ENCODE measurements around the gene BRME1. TPM values are rescaled to one million over a fixed set of nuclear protein-coding genes. Genes with fewer than 3 reads are reported as not detected.

The BRME1 gene
- total and polyA plus RNA-seq, 2 of the 13 experiments (the other 11 are each of a cell fraction or from before 2014, with no cell fraction given), result 0.74 to 1.5 TPM

- no peak for TF ChIP-seq PHB2 (IDR thresholded peaks at IDR 0.05; ENCODE audit: partially characterized antibody)
- 0 out of 2 replicates have a peak, but pooled peaks have one; percentile 38 for TF ChIP-seq ATF7-NPFF (CRISPR knock-in tag; IDR thresholded peaks at IDR 0.05; ENCODE audit: low read depth)
- TF ChIP-seq ZBTB21 (CRISPR knock-in tag; IDR thresholded peaks at IDR 0.05), result no peak
- no peak for TF ChIP-seq ZFP36L1 (CRISPR knock-in tag; IDR thresholded peaks at IDR 0.05)
- TF ChIP-seq ZNF235 (CRISPR knock-in tag; IDR thresholded peaks at IDR 0.05; ENCODE audit: borderline replicate concordance), result no peak
- no peak; the same call in 1 of the 2 replicates for TF ChIP-seq HOXD1 (CRISPR knock-in tag; IDR thresholded peaks at IDR 0.05)
- TF ChIP-seq, protein P1, sequence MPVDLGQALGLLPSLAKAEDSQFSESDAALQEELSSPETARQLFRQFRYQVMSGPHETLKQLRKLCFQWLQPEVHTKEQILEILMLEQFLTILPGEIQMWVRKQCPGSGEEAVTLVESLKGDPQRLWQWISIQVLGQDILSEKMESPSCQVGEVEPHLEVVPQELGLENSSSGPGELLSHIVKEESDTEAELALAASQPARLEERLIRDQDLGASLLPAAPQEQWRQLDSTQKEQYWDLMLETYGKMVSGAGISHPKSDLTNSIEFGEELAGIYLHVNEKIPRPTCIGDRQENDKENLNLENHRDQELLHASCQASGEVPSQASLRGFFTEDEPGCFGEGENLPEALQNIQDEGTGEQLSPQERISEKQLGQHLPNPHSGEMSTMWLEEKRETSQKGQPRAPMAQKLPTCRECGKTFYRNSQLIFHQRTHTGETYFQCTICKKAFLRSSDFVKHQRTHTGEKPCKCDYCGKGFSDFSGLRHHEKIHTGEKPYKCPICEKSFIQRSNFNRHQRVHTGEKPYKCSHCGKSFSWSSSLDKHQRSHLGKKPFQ (CRISPR knock-in tag; IDR thresholded peaks at IDR 0.05; ENCODE audit: insufficient replicate concordance), result no peak
- peak; percentile 72 for TF ChIP-seq YY1 (IDR thresholded peaks at IDR 0.05; ENCODE audit: insufficient read depth, insufficient replicate concordance, low read depth, low read length)
- TF ChIP-seq SKI (IDR thresholded peaks at IDR 0.05; ENCODE audit: partially characterized antibody), result peak; percentile 83
- TF ChIP-seq ZBTB7A (CRISPR knock-in tag; IDR thresholded peaks at IDR 0.05), result no peak
- TF ChIP-seq, protein P2, sequence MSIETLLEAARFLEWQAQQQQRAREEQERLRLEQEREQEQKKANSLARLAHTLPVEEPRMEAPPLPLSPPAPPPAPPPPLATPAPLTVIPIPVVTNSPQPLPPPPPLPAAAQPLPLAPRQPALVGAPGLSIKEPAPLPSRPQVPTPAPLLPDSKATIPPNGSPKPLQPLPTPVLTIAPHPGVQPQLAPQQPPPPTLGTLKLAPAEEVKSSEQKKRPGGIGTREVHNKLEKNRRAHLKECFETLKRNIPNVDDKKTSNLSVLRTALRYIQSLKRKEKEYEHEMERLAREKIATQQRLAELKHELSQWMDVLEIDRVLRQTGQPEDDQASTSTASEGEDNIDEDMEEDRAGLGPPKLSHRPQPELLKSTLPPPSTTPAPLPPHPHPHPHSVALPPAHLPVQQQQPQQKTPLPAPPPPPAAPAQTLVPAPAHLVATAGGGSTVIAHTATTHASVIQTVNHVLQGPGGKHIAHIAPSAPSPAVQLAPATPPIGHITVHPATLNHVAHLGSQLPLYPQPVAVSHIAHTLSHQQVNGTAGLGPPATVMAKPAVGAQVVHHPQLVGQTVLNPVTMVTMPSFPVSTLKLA (IDR thresholded peaks at IDR 0.05), result no peak
- no peak for TF ChIP-seq ZFP37 (CRISPR knock-in tag; IDR thresholded peaks at IDR 0.05; ENCODE audit: borderline replicate concordance)
- TF ChIP-seq FOXP4 (CRISPR knock-in tag; IDR thresholded peaks at IDR 0.05), result peak; percentile 29; the same call in 1 of the 2 replicates
- no peak for TF ChIP-seq NCOR1 (IDR thresholded peaks at IDR 0.05; ENCODE audit: borderline replicate concordance, low read length)
- TF ChIP-seq NRL (CRISPR knock-in tag; IDR thresholded peaks at IDR 0.05; ENCODE audit: borderline replicate concordance), result 0 out of 2 replicates have a peak, but pooled peaks have one; percentile 17
- no peak; the same call in 1 of the 2 replicates for TF ChIP-seq RARA (CRISPR knock-in tag; IDR thresholded peaks at IDR 0.05)
- TF ChIP-seq ZNF556 (CRISPR knock-in tag; IDR thresholded peaks at IDR 0.05; ENCODE audit: borderline replicate concordance), result peak; percentile 20; the same call in 1 of the 2 replicates
- TF ChIP-seq, protein P3, sequence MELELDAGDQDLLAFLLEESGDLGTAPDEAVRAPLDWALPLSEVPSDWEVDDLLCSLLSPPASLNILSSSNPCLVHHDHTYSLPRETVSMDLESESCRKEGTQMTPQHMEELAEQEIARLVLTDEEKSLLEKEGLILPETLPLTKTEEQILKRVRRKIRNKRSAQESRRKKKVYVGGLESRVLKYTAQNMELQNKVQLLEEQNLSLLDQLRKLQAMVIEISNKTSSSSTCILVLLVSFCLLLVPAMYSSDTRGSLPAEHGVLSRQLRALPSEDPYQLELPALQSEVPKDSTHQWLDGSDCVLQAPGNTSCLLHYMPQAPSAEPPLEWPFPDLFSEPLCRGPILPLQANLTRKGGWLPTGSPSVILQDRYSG (CRISPR knock-in tag; IDR thresholded peaks at IDR 0.05), result no peak
- no peak for TF ChIP-seq PRMT3 (CRISPR knock-in tag; IDR thresholded peaks at IDR 0.05; ENCODE audit: borderline replicate concordance, low read depth)
- no peak for TF ChIP-seq HINFP (CRISPR knock-in tag; IDR thresholded peaks at IDR 0.05; ENCODE audit: low read depth)
Observed at GRCh38 chr19:13847407-13848339, 58.2 kb downstream of the BRME1 start (continued).
